Astrocyte of the spinal cord (primary cell): ENCODE results near the gene SNX19.
A peak's percentile ranks its signal among the peaks of the same experiment; 100 is the strongest.

Experiments
- DNase-seq: peaks from one replicate; pipeline ENCODE4 v3.0.0; 2011; ENCODE audit warnings: low read depth, low spot score
- H3K4me3 ChIP-seq: 2 replicates; pipeline ENCODE4 v1.5.1; 2011; ENCODE audit warnings: low read depth, mild to moderate bottlenecking, low read length, moderate library complexity
- in situ Hi-C: cut with HindIII; loops from 2 replicates; pipeline ENCODE4 v1.10.0; 2017; ENCODE audit warnings: low sequenced_read_pairs
- TF ChIP-seq, protein P1 (sequence below): IDR thresholded peaks from 2 replicates; pipeline ENCODE4 v1.5.1; 2012; ENCODE audit warnings: low read depth, mild to moderate bottlenecking, low read length, inconsistent platforms

SNX19 gene

DNA sequence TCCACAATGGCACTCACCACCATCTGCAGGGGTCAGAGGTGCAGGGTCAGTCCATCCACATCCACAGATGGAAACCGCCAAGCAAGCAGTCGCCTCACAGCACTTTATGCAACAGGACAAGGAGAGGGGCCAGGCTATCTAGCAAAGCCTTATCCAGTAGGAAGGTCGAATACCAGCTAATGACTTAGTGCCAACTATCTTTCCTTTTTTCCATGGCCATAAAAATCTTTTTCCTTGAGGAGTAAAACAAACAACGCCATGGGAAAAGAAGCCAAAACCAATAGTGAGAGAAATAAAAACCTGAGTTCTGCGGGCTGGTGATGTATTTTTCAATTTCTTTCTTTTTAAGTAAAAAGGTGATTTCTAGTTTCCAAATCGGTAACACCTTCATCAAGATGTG lies 8.2 kb downstream of the SNX19 start:
- TF ChIP-seq, protein P1, sequence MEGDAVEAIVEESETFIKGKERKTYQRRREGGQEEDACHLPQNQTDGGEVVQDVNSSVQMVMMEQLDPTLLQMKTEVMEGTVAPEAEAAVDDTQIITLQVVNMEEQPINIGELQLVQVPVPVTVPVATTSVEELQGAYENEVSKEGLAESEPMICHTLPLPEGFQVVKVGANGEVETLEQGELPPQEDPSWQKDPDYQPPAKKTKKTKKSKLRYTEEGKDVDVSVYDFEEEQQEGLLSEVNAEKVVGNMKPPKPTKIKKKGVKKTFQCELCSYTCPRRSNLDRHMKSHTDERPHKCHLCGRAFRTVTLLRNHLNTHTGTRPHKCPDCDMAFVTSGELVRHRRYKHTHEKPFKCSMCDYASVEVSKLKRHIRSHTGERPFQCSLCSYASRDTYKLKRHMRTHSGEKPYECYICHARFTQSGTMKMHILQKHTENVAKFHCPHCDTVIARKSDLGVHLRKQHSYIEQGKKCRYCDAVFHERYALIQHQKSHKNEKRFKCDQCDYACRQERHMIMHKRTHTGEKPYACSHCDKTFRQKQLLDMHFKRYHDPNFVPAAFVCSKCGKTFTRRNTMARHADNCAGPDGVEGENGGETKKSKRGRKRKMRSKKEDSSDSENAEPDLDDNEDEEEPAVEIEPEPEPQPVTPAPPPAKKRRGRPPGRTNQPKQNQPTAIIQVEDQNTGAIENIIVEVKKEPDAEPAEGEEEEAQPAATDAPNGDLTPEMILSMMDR = no peak
- DNase-seq = no peak
- no peak overlapping the region for H3K4me3 ChIP-seq
- in situ Hi-C loops = no loop called here

DNA sequence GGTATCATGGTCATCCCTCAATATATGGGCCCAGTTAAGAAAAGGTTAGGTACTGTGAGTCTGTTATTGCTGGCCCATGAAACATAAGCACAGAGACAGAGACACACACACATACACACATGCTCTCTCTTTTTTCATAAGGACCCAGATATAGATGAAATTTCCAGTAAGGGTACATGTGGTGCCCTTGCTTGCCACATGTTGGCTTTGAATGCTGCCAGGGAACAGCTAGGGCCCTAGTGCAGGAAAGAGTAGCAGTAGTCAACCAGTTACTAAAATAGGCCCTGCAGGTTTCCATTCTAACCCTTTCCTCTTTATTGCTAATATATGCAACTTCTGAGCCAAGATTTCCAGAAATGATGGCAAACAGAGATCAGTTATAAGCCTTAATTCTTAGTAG lies 9.1 kb downstream of the SNX19 start:
- no peak for DNase-seq
- TF ChIP-seq, protein P1 = no peak
- H3K4me3 ChIP-seq = no peak overlapping the region
- in situ Hi-C loops = no loop called here

DNA sequence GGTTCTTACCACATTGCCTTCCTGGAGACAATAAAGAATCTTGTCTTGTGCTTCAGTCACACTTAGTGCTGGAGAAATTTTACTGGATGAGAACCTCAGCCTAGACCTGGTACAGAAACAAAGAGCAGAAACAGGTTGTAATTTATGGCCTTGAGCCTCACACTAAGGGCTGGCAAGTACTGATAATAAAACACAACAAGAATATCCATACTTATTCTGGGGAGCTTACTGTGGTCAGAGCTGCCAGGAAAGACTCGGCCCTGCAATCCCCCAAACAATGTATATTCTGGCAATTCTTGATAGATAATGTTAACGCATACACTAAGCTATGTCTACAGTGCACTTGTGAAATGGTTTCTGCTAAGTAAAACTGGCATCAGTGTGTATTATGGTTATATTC lies 9.7 kb downstream of the SNX19 start:
- no peak overlapping the region for H3K4me3 ChIP-seq
- in situ Hi-C loops = no loop called here
- TF ChIP-seq, protein P1 = no peak
- no peak for DNase-seq

DNA sequence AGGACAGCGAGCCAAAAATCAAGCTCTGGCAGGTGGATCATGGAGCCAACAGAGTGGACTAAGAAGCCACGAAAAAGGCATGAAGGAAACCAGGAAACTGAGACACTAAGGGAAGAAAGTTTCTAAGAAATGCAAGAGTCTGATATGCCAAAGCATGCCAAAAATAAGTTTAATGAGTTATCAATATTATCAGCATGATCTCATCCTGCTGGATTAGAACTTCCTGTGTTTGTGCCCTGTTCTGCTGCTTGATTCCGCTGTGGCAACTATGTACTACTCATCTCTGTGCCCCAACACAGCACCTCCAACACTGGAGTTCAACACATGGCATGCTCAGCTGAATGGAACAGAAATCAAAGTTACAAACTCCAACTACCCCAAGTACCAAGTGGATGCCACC lies 10.8 kb downstream of the SNX19 start:
- H3K4me3 ChIP-seq = no peak overlapping the region
- TF ChIP-seq, protein P1 = no peak
- in situ Hi-C loops = no loop called here
- no peak for DNase-seq

DNA sequence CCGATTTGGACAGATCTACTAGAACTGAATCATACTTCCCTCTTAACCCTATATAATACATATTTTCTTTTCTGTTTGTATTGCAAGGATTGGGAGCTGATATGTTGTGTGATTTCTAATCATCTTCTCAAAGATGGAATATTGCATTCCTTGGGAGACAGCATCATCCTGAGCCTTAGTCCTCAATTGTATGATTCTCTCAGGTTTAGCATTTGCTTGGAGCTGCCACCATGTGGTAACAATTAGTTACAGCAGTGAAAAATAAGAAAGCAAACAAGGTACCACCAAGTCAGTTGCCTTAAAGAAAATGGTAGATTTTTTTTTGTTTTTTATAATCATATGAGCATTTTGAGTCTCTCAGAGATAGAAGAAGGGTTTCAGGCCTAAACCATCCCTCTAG lies 11.9 kb downstream of the SNX19 start:
- TF ChIP-seq, protein P1 = peak; percentile 47
- no peak overlapping the region for H3K4me3 ChIP-seq
- in situ Hi-C loops = no loop called here
- peak; percentile 24 for DNase-seq

DNA sequence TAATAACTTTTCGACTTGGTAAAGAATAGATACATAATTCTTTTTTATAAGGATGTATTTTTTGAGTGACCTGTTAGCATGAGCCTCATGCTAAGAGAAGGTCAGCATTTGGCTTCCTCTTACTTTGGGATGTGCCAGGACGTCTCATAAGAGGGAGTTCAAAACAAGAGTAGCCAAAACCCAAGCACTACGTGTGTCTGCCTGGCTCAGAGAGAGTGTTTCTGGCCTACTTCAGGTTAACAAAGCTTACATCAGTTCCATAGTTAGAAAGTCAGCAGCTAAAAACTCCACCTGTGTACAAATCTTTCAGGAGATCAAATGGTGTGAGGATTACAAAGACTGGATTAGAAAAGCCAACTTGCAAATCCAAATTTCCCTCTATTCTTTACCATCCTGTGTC lies 13.9 kb downstream of the SNX19 start:
- no peak overlapping the region for H3K4me3 ChIP-seq
- DNase-seq = no peak
- in situ Hi-C loops = no loop called here
- TF ChIP-seq, protein P1 = no peak

DNA sequence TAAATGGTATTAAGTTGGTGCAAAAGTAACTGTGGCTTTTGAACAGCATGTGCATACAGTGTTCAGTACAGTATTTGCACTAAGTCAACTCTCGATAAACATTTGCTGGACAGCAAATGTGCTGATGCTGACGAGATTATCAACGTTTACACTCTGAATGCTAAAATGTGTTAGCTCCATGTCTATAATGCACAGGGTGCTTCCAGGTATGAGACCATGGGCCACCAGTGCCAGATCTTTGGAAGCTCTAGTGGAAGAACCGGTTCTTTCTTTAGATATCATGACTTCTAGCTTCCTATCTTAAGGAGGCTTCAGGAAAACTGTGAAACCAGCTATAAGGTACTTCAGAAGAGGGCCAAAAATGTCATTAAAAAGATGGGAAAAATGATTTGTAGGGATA lies 17.2 kb downstream of the SNX19 start:
- no peak for DNase-seq
- TF ChIP-seq, protein P1 = no peak
- in situ Hi-C loops = no loop called here
- no peak overlapping the region for H3K4me3 ChIP-seq
